MM.1S (cell line): ENCODE results near the gene COL6A5.

Experiments
- DNase-seq: peaks from one replicate; pipeline ENCODE4 v3.0.0-alpha.2; 2015
- H2AFZ ChIP-seq: fragments of 300-600 bp; sonication (generic); 2 replicates; pipeline ENCODE4 v1.6.0; 2016; ENCODE audit warnings: antibody characterized with exemption, low read length
- H3F3A ChIP-seq: fragments of 300-600 bp; sonication (generic); 2 replicates; pipeline ENCODE4 v1.6.1; 2016; ENCODE audit warnings: mild to moderate bottlenecking, antibody characterized with exemption, low read length, moderate library complexity, mixed read lengths; ENCODE audit not compliant: insufficient read depth
- H3K27ac ChIP-seq: fragments of 300-600 bp; sonication (generic); 2 replicates; pipeline ENCODE4 v1.5.1; 2016; ENCODE audit warnings: mild to moderate bottlenecking, low read length
- H3K27me3 ChIP-seq: fragments of 300-600 bp; sonication (generic); replicated peaks from 2 replicates; pipeline ENCODE4 v1.6.0; 2016; ENCODE audit warnings: low read length; ENCODE audit not compliant: insufficient read depth
- H3K36me3 ChIP-seq: fragments of 300-600 bp; sonication (generic); replicated peaks from 2 replicates; pipeline ENCODE4 v1.6.1; 2016; ENCODE audit warnings: mild to moderate bottlenecking, low read length, mixed read lengths; ENCODE audit not compliant: insufficient read depth
- H3K4me1 ChIP-seq: fragments of 300-600 bp; sonication (generic); 2 replicates; pipeline ENCODE4 v1.6.1; 2016; ENCODE audit warnings: low read length, mixed read lengths
- H3K4me2 ChIP-seq: fragments of 300-600 bp; sonication (generic); 2 replicates; pipeline ENCODE4 v1.6.0; 2016; ENCODE audit warnings: low read depth, low read length
- H3K4me3 ChIP-seq: fragments of 300-600 bp; sonication (generic); 2 replicates; pipeline ENCODE4 v1.5.1; 2016; ENCODE audit warnings: low read length, mixed read lengths
- H3K79me2 ChIP-seq: fragments of 300-600 bp; sonication (generic); 2 replicates; pipeline ENCODE4 v1.6.1; 2016; ENCODE audit warnings: mixed run types, low read length, mixed read lengths
- H3K9ac ChIP-seq: fragments of 300-600 bp; sonication (generic); 2 replicates; pipeline ENCODE4 v1.6.1; 2016; ENCODE audit warnings: low read length, mixed read lengths
- H3K9me2 ChIP-seq: fragments of 300-600 bp; sonication (generic); replicated peaks from 2 replicates; pipeline ENCODE4 v1.6.1; 2016; ENCODE audit warnings: mild to moderate bottlenecking, low read length, mixed read lengths; ENCODE audit not compliant: insufficient read depth
- H3K9me3 ChIP-seq: fragments of 300-600 bp; sonication (generic); replicated peaks from 2 replicates; pipeline ENCODE4 v1.6.1; 2016; ENCODE audit warnings: mild to moderate bottlenecking, low read length, mixed read lengths; ENCODE audit not compliant: insufficient read depth
- H4K20me1 ChIP-seq: fragments of 300-600 bp; sonication (generic); 2 replicates; pipeline ENCODE4 v1.6.1; 2016; ENCODE audit warnings: mild to moderate bottlenecking, low read length, moderate library complexity, mixed read lengths; ENCODE audit not compliant: insufficient read depth
- EZH2 ChIP-seq: fragments of 300-600 bp; sonication (generic); optimal IDR thresholded peaks from 2 replicates; pipeline ENCODE3; 2017; ENCODE audit warnings: low read depth, mild to moderate bottlenecking, antibody characterized with exemption, low read length, mixed read lengths
- EZH2phosphoT487 ChIP-seq: fragments of 300-600 bp; sonication (generic); IDR thresholded peaks from 2 replicates; pipeline ENCODE4 v1.6.1; 2018; ENCODE audit warnings: antibody characterized with exemption, low read length
- TF ChIP-seq, protein P1 (sequence below): fragments of 300-600 bp; sonication (generic); IDR thresholded peaks from 2 replicates; pipeline ENCODE4 v1.5.1; 2016; ENCODE audit warnings: antibody characterized with exemption, low read length, mixed read lengths

The COL6A5 gene

DNA sequence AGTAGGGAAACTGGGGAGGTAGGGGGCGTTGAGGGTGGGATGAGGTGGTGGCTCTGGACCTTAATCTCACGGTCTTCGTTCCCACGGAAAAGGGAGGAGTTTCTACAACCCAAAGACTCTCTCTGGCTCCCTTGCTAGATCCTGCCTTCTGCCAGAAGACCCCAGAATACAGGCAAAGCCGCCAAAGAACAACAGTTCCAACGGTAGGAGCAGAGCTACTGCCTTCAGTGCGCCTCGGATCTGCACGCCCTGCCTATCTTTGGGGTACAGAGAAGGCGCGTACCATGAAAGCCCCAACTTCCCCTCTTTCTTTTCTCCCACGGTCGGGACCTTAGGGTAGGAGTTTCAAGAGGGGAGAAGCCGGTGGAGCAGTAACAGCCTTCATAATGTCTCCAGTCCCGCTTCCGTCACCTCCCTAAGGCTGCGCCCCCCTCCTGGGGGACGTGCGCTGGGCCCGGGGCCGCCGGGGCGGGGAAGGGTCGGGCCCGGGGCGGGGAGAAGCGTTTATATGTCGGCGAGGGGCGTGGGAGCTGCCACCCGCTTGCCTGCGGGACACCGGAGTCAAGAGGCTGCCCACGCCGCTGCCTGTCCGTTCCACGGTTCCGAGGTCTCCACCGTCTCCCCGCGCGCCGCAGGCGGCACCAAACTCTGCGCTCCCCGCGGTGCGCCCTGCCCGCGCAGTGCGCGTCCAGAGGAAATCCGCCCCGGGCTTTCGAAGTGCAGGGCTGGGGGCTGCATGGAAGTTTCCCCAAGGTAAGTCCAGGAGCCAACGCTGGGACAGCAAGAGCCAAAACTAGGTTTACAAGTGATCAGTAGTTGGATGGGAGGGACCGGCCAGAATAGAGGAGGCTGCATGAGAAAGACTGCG is 171.4 kb downstream of the COL6A5 start, which contains the start of gene COL6A6:
Gene COL6A6, plus strand, starts transcription at position 533 of the 868 bp plus-strand sequence. CDS start 43,188 bp downstream, outside the sequence.
- H3K36me3 ChIP-seq = no peaks in the 10 kb centered on the region
- no peak within 1 kb of the TSS for H3K4me2 ChIP-seq
- TF ChIP-seq EZH2phosphoT487 = no peak
- TF ChIP-seq, protein P1, sequence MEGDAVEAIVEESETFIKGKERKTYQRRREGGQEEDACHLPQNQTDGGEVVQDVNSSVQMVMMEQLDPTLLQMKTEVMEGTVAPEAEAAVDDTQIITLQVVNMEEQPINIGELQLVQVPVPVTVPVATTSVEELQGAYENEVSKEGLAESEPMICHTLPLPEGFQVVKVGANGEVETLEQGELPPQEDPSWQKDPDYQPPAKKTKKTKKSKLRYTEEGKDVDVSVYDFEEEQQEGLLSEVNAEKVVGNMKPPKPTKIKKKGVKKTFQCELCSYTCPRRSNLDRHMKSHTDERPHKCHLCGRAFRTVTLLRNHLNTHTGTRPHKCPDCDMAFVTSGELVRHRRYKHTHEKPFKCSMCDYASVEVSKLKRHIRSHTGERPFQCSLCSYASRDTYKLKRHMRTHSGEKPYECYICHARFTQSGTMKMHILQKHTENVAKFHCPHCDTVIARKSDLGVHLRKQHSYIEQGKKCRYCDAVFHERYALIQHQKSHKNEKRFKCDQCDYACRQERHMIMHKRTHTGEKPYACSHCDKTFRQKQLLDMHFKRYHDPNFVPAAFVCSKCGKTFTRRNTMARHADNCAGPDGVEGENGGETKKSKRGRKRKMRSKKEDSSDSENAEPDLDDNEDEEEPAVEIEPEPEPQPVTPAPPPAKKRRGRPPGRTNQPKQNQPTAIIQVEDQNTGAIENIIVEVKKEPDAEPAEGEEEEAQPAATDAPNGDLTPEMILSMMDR = no peak
- TF ChIP-seq EZH2 = no peak
- H4K20me1 ChIP-seq = no peaks in the 10 kb centered on the region
- H2AFZ ChIP-seq = no peak within 1 kb of the TSS
- H3K9ac ChIP-seq = no peak within 1 kb of the TSS
- H3K79me2 ChIP-seq = no peaks in the 10 kb centered on the region
- no peak for DNase-seq
- H3F3A ChIP-seq = no peaks in the 10 kb centered on the region
- no peaks in the 10 kb centered on the region for H3K9me3 ChIP-seq
- H3K4me3 ChIP-seq = no peak within 1 kb of the TSS
- H3K27ac ChIP-seq = no peak within 1 kb of the TSS
- no peaks in the 10 kb centered on the region for H3K9me2 ChIP-seq
- no peaks in the 10 kb centered on the region for H3K4me1 ChIP-seq
- H3K27me3 ChIP-seq = no peaks in the 10 kb centered on the region

DNA sequence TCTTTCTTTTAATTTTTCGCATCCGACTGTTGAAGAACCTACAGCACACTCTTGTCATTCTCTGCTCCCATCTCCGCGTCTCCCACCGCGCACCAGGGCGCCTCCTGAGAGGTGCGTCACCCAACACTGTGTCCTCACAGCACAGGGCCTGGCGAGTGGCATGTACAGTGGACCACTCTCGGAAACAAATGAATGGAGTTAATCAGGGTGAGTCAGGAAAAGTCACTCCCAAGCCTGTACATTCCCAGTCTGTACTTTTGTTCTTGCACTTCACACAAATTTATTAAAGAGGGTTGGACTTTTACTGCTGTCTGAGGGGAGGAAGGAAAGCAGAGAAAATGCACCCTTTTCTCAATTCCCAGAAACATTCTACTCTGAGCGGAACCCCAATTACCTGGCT is 172.1 kb downstream of the COL6A5 start:
- H3K9ac ChIP-seq = no peak overlapping the region
- DNase-seq = no peak
- TF ChIP-seq, protein P1 = no peak
- TF ChIP-seq EZH2 = no peak
- TF ChIP-seq EZH2phosphoT487 = no peak

DNA sequence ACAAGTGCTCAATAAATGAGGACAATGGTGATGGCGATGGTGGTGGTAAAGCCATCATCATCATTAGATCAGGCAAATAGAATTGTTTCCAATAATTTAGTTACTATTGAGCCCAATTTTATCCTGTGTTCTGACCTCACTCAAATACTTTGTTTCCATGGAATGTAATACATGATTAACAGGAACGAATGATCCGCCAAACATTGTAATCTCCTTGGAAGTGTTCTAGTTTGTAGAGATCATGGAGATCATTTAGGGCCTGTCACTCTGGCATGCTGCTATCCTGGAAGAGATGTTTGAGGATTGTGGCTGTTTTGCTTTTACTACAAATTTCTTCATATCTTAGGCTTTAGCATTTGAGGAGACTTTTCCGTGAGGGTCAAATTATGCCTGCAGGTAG is 174.3 kb downstream of the COL6A5 start:
- no peaks in the 10 kb centered on the region for H3K79me2 ChIP-seq
- no peaks in the 10 kb centered on the region for H4K20me1 ChIP-seq
- H3K9me3 ChIP-seq = no peaks in the 10 kb centered on the region
- no peak overlapping the region for H3K27ac ChIP-seq
- no peaks in the 10 kb centered on the region for H3K9me2 ChIP-seq
- no peak overlapping the region for H2AFZ ChIP-seq
- no peak overlapping the region for H3K9ac ChIP-seq
- no peaks in the 10 kb centered on the region for H3F3A ChIP-seq
- H3K4me2 ChIP-seq = no peak overlapping the region
- TF ChIP-seq, protein P1 = no peak
- no peak for TF ChIP-seq EZH2phosphoT487
- TF ChIP-seq EZH2 = no peak
- H3K4me1 ChIP-seq = no peaks in the 10 kb centered on the region
- DNase-seq = no peak
- no peak overlapping the region for H3K4me3 ChIP-seq
- H3K36me3 ChIP-seq = no peaks in the 10 kb centered on the region
- H3K27me3 ChIP-seq = no peaks in the 10 kb centered on the region

More for the DNA sequence above, 172.1 kb downstream of the COL6A5 start:
- H3K27me3 ChIP-seq = no peaks in the 10 kb centered on the region
- no peaks in the 10 kb centered on the region for H3K9me3 ChIP-seq
- no peaks in the 10 kb centered on the region for H3F3A ChIP-seq
- no peaks in the 10 kb centered on the region for H3K9me2 ChIP-seq
- no peaks in the 10 kb centered on the region for H3K36me3 ChIP-seq
- H3K79me2 ChIP-seq = no peaks in the 10 kb centered on the region
- no peak overlapping the region for H3K4me3 ChIP-seq
- H3K4me2 ChIP-seq = no peak overlapping the region
- H2AFZ ChIP-seq = no peak overlapping the region
- H3K4me1 ChIP-seq = no peaks in the 10 kb centered on the region
- no peaks in the 10 kb centered on the region for H4K20me1 ChIP-seq
- no peak overlapping the region for H3K27ac ChIP-seq
